GM19452 (cell line): Measurements from ENCODE around the gene POLDIP3.
A peak's percentile ranks its signal among the peaks of the same experiment; 100 is the strongest.
"Not testable (repeated sequence)": the region's sequence is repeated elsewhere in the genome, so short reads cannot be mapped to it uniquely, and the experiment has no call there.

ENCODE experiments used
- ATAC-seq: cut with Tn5 transposase; IDR thresholded peaks from one replicate; pipeline ENCODE4 v1.9.1; 2021; ENCODE audit not compliant: unreplicated experiment

POLDIP3 gene

DNA sequence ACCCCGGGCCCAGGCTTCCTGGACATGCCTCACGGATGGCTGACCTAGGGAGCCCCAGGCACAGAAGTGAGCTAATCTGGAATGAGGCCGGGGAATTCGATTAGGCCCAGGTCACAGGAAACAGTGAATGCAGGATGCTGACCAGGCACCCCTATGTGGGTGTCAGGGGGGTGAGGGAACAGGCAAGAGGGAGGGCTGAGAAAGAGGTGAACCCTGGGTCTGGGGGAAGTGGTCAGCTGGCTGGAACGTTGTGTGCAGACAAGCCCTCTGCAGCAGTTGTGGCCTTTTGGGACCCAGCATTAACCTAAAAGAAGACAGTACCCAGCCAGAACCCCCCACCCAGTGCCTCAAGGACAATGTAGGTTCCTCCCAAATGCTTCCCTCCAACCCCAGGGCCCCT is 52.8 kb downstream of the POLDIP3 start:
- ATAC-seq, result no peak

- no peak for ATAC-seq
These were observed 53.9 kb downstream of the POLDIP3 start for GRCh38 chr22:42560781-42561180.

- ATAC-seq, result no peak
These were observed 54.3 kb downstream of the POLDIP3 start for GRCh38 chr22:42560381-42560780.

DNA sequence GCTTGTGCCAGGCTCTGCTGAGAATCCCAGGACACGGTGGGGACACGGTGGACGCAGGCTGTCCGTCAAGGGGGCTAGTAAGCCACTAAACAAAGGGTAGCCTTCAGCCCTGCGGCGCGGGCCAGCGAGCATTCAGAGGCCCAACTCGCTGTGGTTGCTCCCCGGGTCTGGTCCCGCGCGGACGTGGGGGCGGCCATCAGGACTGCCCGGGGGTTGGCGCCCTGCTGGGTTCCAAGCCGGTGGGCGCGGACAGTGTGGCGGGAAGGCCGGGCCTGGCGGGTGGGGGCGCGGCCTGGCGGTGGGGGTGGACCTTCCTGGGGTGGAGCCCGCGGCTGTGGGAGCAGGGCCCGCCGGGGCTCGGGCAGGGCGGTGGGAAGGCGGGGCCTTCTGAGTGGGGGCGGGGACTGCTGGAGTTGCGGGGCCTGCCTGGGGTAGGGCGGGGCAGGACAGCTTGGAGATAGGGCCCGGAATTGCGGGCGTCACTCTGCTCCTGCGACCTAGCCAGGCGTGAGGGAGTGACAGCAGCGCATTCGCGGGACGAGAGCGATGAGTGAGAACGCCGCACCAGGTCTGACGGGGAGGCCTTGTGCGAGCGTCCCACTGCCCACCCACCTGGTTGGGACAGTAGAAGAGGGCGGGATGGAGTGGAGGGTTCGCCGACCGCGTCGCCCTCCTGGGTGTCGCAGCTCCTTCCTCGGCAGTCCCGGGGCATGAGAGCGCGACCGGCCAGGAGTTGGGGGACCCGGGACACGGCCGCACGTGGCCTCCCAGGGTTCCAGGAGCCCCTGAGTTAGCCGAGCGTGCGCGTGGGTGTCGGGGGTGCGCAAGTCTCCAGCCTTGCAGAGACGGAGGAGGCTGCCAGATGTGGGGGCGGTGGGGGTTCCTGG is 61.0 kb downstream of the POLDIP3 start, which contains the start of gene SERHL2:
SERHL2 (plus strand) TSS at position 482 of the 887 bp plus-strand sequence; CDS start at position 547, 65 bp downstream.
- ATAC-seq, result no peak

- not testable (repeated sequence) for ATAC-seq
These were observed 62.4 kb downstream of the POLDIP3 start for GRCh38 chr22:42552294-42552647.

DNA sequence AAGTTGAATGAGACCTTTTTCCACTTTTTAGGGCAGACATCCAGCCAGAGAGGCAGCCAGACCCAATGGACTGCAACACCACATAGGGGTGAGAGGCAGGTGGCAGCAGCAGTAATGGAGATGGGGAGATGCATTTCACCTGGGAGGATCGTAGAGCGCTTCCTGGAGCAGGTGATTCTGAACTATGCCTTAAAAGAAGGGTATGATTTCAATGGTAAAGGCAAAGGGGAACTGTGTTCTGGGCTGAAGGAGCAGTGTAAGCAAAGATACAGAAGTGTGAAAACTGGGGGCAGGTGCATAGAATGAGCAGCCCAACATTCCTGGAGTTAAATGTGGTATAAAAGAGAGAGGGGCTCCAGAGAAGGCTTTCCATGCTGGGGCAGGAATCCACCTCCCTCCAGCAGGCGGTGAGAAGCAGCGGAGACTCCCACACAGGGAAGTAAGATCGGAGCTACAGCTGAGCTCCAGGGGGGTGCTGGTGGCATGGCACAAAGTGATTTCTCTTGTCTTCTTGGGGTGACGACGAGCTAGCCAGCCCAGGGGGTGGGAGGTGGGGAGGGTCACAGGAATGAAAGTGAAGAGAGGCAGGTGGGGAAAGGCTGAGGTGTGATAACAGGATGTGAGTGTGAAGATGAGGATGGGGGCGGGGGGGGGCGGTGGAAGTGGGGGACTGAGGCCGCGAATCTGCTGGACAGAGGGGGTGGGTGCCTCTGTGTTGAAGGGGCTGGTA is 65.2 kb downstream of the POLDIP3 start:
- ATAC-seq, result no peak

DNA sequence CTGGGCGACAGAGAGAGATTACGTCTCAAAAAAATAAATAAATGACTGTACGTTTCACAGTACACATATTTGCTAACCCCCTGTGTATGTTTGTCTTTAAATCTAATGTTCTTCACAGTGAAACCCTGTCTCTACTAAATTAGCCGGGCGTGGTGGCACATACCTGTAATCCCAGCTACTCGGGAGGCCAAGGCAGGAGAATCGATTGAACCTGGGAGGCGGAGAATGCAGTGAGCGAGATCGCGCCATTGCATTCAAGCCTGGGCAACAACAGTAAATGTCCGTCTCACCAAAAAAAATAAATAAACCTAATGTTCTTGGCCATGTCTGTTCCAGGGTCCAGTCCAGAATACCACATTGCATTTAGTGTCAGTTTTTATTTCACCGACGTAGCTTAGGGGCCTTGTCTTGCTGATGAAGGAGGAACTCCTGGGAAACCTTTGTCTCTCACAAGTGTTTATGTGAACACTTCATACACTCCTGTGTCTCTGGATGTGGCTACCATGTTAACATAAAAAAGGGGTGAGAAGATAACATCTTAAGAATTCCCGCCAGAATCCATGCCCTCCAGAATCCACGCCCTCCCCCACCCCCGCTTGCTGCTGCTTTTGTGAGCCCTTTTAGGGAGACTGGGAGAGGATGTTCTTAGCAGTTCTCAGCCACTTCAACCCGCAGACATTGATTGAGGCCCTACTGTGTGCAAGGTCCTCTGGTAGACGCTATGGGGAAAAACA is 65.9 kb downstream of the POLDIP3 start:
- ATAC-seq, result no peak

DNA sequence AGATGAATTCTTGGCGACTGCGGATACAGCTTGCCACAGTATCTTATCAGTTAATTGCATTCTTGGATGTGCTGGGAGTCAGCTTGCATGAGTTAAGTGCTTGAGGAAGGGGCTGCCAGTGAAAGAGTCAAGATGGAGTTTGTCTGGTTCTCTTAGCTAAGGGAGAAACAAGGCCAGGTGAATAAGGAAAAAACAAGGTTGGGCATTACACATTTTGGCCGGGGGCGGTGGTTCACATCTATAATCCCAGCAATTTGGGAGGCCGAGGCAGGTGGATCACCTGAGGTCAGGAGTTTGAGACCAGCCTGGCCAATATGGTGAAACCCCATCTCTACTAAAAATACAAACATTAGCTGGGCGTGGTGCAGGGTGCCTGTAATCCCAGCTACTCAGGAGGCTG is 66.6 kb downstream of the POLDIP3 start:
- ATAC-seq, result not testable (repeated sequence)

GRCh38 chr22:42547562-42547961 is 67.1 kb downstream of the POLDIP3 start:
- no peak for ATAC-seq

DNA sequence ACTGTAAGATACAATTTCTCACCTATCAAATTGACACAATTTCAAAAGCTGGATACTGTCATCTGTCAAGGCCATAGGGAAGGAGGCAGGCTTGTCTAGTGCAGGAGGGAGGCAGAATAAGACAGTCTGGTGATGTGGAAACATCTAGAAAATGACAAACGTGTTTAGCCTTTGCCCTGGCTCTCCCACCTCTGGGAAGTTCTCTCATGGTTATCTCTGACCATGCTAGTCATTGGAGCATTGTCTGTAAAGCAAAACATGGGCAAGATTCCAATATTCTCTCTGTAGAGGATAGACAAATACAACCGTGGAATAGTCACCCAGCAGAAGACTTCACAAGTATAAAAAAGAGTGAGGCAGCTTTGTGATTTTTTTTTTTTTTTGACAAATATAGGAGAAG is 70.0 kb downstream of the POLDIP3 start:
- no peak for ATAC-seq

DNA sequence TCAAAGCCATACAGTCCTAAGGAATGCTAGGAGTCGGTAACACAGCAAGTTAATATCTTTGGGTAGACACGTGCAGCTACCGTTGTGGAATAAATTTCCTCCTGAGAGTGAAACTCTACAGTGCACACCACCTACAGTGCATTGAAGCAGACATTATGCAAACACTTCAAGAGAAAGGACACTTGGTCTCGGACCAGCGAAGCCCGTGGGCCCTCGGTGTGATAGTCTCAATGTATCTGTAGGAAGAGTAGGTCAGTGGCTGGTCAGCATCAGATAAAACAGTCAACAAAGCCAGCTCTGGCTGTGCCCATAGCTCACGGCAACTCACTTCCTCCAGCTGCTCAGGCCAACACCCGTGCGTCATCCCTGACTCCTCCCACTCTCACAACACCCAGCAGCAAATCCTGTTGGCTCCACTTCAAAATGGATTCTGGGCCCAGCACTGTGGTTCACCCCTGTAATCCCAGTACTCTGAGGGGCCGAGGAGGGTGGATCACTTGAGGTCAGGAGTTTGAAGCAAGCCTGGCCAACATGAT is 75.4 kb downstream of the POLDIP3 start:
- peak; percentile 49 for ATAC-seq

DNA sequence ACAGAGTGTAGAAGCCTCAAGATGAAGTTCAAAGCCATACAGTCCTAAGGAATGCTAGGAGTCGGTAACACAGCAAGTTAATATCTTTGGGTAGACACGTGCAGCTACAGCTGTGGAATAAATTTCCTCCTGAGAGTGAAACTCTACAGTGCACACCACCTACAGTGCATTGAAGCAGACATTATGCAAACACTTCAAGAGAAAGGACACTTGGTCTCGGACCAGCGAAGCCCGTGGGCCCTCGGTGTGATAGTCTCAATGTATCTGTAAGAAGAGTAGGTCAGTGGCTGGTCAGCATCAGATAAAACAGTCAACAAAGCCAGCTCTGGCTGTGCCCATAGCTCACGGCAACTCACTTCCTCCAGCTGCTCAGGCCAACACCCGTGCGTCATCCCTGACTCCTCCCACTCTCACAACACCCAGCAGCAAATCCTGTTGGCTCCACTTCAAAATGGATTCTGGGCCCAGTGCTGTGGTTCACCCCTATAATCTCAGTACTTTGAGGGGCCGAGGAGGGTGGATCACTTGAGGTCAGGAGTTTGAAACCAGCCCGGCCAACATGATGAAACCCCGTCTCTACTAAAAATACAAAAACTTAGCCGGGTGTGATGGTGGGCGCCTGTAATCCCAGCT is 77.4 kb downstream of the POLDIP3 start:
- ATAC-seq, result peak; percentile 47

DNA sequence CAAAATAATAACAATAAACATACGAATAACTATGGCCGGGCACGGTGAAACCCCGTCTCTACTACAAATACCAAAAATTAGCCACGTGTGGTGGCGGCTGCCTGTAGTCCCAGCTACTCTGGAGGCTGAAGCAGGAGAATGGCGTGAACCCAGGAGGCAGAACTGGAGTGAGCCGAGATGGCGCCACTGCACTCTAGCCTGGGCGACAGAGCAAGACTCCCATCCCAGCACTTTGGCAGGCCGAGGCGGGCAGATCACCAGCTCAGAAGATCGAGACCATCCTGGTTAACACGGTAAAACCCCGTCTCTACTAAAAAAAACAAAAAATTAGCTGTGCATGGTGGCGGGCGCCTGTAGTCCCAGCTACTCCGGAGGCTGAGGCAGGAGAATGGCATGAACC is 78.0 kb downstream of the POLDIP3 start:
- ATAC-seq, result not testable (repeated sequence)

DNA sequence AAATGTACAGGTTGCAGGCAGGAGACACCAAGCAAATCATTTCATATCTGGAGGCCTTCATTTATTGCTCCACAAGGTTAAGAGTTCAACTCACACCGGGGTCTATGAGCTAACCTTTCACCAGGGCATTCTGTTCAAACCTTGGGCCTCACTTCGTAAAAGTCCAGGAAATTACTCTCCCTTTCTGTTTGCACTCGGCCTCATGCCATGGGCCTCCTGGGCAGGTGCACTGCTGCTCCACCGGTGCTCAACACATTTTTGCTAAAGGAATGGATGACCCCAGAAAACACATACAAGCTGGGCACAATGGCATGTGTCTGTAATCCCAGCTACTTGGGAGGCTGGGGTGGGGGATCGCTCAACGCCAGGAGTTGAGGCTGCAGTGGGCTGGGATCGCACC is 78.5 kb downstream of the POLDIP3 start:
- no peak for ATAC-seq

- not testable (repeated sequence) for ATAC-seq
These were observed 79.5 kb downstream of the POLDIP3 start for GRCh38 chr22:42535082-42535731.
